HepG2 (cell line): Measurements from ENCODE around the gene ENTPD6. TPM values are rescaled to one million over a fixed set of nuclear protein-coding genes. Genes with fewer than 3 reads are reported as not detected.

ENCODE experiments used
- ATAC-seq: fragments of 200-7000 bp; cut with Tn5 transposase; 3 replicates; pipeline ENCODE4 v1.9.1; 2020; ENCODE audit warnings: mild to moderate bottlenecking, moderate library complexity
- BruUV-seq: library from RNA; stranded (reverse); fragments of 400-500 nt; replicated peaks from 2 replicates; lab custom pipeline; 2021; lab: Mats Ljungman, UMichigan
- CTCF ChIA-PET: fragments of 300-600 bp; formaldehyde crosslinking; extraction: SDS; loops from one replicate; lab custom pipeline; 2021; ENCODE audit warnings: low total read pairs, inconsistent platforms, low intra/inter-chr PET ratio; lab: Yijun Ruan, JAX
- POLR2A ChIA-PET: fragments of 350-600 bp; sonication (Branson Sonifier 250); formaldehyde crosslinking; loops from one replicate; lab custom pipeline; 2020; ENCODE audit warnings: antibody characterized with exemption, inconsistent platforms; lab: Yijun Ruan, JAX
- DNase-seq: peaks from one replicate; pipeline ENCODE4 v3.0.0-alpha.2; 2015; ENCODE audit warnings: low spot score
- FAIRE-seq: peaks from 3 replicates; lab custom pipeline; 2011; peaks lifted over from hg19 to GRCh38; lab: Jason Lieb, UNC
- H2AFZ ChIP-seq: one replicate; pipeline ENCODE4 v1.6.1; 2011; ENCODE audit warnings: low read length, inconsistent platforms
- H3K27ac ChIP-seq: fragments of 300-600 bp; 3 replicates; pipeline ENCODE4 v1.8.0; 2011; ENCODE audit warnings: mixed run types, mild to moderate bottlenecking, mixed read lengths, low read length, inconsistent platforms; ENCODE audit not compliant: insufficient read depth; ENCODE audit errors: extremely low read length
- H3K27me3 ChIP-seq, 2 experiments: fragments of 200-600 bp in 1 of 2; 2 replicates in 1 of 2; 3 replicates in 1 of 2; pipeline versions ENCODE4 v1.6.0 to v1.8.0; 2011; ENCODE audit warnings: low read length in 2 of 2, mild to moderate bottlenecking in 2 of 2, moderate library complexity in 2 of 2, inconsistent platforms in 1 of 2; ENCODE audit not compliant: insufficient read depth in 2 of 2, control insufficient read depth in 1 of 2
- H3K36me3 ChIP-seq, 2 experiments: fragments of 200-600 bp in 1 of 2; replicated peaks in 1 of 2; 2 replicates in 1 of 2; 3 replicates in 1 of 2; pipeline versions ENCODE4 v1.5.1 to v1.8.0; 2011; ENCODE audit warnings: low read length in 2 of 2, inconsistent platforms in 1 of 2; ENCODE audit not compliant: insufficient read depth in 2 of 2, control insufficient read depth in 1 of 2
- H3K4me1 ChIP-seq: 2 replicates; pipeline ENCODE4 v1.5.1; 2012; ENCODE audit warnings: low read length, inconsistent platforms; ENCODE audit not compliant: insufficient read depth
- H3K4me2 ChIP-seq: 2 replicates; pipeline ENCODE4 v1.6.0; 2011; ENCODE audit warnings: low read depth, low read length, inconsistent platforms
- H3K4me3 ChIP-seq, 3 experiments: fragments of 200-600 bp in 1 of 3; sonication (generic), shearing (Covaris generic) in 1 of 3; replicated peaks in 1 of 3; 2 replicates each; pipeline ENCODE4 v1.5.1; 2011 to 2016; ENCODE audit warnings: low read length in 3 of 3, inconsistent platforms in 2 of 3, low read depth in 2 of 3, mild to moderate bottlenecking in 2 of 3, control low read depth in 1 of 3, mixed read lengths in 1 of 3; ENCODE audit not compliant: insufficient read depth in 1 of 3
- H3K79me2 ChIP-seq: one replicate; pipeline ENCODE4 v1.6.1; 2011; ENCODE audit warnings: low read length, inconsistent platforms; ENCODE audit not compliant: insufficient read depth
- H3K9ac ChIP-seq: 2 replicates; pipeline ENCODE4 v1.6.0; 2011; ENCODE audit warnings: mild to moderate bottlenecking, low read depth, low read length, inconsistent platforms; ENCODE audit not compliant: insufficient read depth
- H3K9me3 ChIP-seq: 2 replicates; pipeline ENCODE4 v1.5.1; 2012; ENCODE audit warnings: mild to moderate bottlenecking, low read length
- H4K20me1 ChIP-seq: 2 replicates; pipeline ENCODE4 v1.6.0; 2011; ENCODE audit warnings: inconsistent platforms, mild to moderate bottlenecking, low read length, moderate library complexity; ENCODE audit not compliant: insufficient read depth
- EEA1 ChIP-seq: sonication (generic); formaldehyde crosslinking; IDR thresholded peaks from 2 replicates; pipeline ENCODE4 v1.5.1; 2020; ENCODE audit warnings: mild to moderate bottlenecking, missing genetic modification reagents, borderline replicate concordance
- GTF3A ChIP-seq: sonication (generic); formaldehyde crosslinking; conservative IDR thresholded peaks from 2 replicates; pipeline ENCODE4 v1.4.0; 2020; ENCODE audit warnings: mild to moderate bottlenecking, missing genetic modification reagents
- HNRNPL ChIP-seq: fragments of 200-400 bp; formaldehyde crosslinking; IDR thresholded peaks from 2 replicates; pipeline ENCODE4 v1.6.1; 2017; ENCODE audit warnings: mild to moderate bottlenecking, low read depth, low read length
- ISL2 ChIP-seq: sonication (generic); formaldehyde crosslinking; IDR thresholded peaks from 2 replicates; pipeline ENCODE4 v1.5.0; 2020; ENCODE audit warnings: missing genetic modification reagents
- MBD4 ChIP-seq: IDR thresholded peaks from 2 replicates; pipeline ENCODE4 v1.6.1; 2012; ENCODE audit warnings: low read length, inconsistent platforms, borderline replicate concordance
- TMF1 ChIP-seq: sonication (generic); formaldehyde crosslinking; IDR thresholded peaks from 2 replicates; pipeline ENCODE4 v1.8.1; 2022; ENCODE audit warnings: low read depth, missing genetic modification reagents
- ZNF598 ChIP-seq: sonication (generic); formaldehyde crosslinking; IDR thresholded peaks from 2 replicates; pipeline ENCODE4 v1.5.1; 2020; ENCODE audit warnings: mild to moderate bottlenecking, missing genetic modification reagents, borderline replicate concordance
- ZNF616 ChIP-seq: sonication (generic); formaldehyde crosslinking; IDR thresholded peaks from 2 replicates; pipeline ENCODE4 v1.5.0; 2020; ENCODE audit warnings: low read depth, mild to moderate bottlenecking, missing genetic modification reagents
- ZNF629 ChIP-seq: sonication (generic); formaldehyde crosslinking; conservative IDR thresholded peaks from 2 replicates; pipeline ENCODE4 v1.5.0; 2020; ENCODE audit warnings: missing genetic modification reagents
- ZSCAN31 ChIP-seq: sonication (generic); formaldehyde crosslinking; IDR thresholded peaks from 2 replicates; pipeline ENCODE4 v1.5.0; 2020; ENCODE audit warnings: low read depth, mild to moderate bottlenecking, missing genetic modification reagents
- WGBS: methylation state at CpG from one replicate; pipeline ENCODE4 v1.1.6; 2017; ENCODE audit warnings: low lambda C conversion rate; 5-methylcytosine and 5-hydroxymethylcytosine counted together
- in situ Hi-C: cut with HindIII; loops from 2 replicates; pipeline ENCODE4 v1.10.0; 2017; ENCODE audit warnings: low pct_unique_long_range_greater_than_20kb; ENCODE audit not compliant: extremely low pct_ligation_motif_present
- intact Hi-C: fragments of 100-400 bp; cut with micrococcal nuclease; formaldehyde crosslinking; loops from one replicate; pipeline ENCODE4 v1.10.0; 2022; ENCODE audit not compliant: unreplicated experiment
- polyA plus RNA-seq, 8 experiments: library from polyadenylated mRNA; depleted of rRNA in 3 of 8; stranded (reverse) in 7 of 8; unstranded in 1 of 8; fragments of >200 nt; fragmentation: Illumina TruSeq in 4 of 8; extraction: Trizol in 4 of 8; gene quantifications; 2 replicates each; pipeline versions ENCODE4 v1.2.1 to v1.2.3, GENCODE V29; 2011 to 2016; ENCODE audit warnings: low read depth in 4 of 8, missing spikeins in 1 of 8, mixed read lengths in 1 of 8; ENCODE audit not compliant: insufficient read depth in 1 of 8
- total RNA-seq, 5 experiments: library from RNA; depleted of rRNA; stranded (reverse); fragments of >200 nt; fragmentation: Illumina TruSeq; extraction: Trizol; gene quantifications; 2 replicates each; pipeline ENCODE4 v1.2.3, GENCODE V29; 2016; ENCODE audit warnings: low read depth in 1 of 5
- TF ChIP-seq, protein P1 (sequence below): sonication (generic); formaldehyde crosslinking; IDR thresholded peaks from 2 replicates; pipeline ENCODE4 v1.4.0; 2020; ENCODE audit warnings: missing genetic modification reagents, borderline replicate concordance

ENTPD6 gene
- total and polyA plus RNA-seq, 2 of the 13 experiments (the other 11 are each of a cell fraction or from before 2014, with no cell fraction given): 164 to 172 TPM

DNA sequence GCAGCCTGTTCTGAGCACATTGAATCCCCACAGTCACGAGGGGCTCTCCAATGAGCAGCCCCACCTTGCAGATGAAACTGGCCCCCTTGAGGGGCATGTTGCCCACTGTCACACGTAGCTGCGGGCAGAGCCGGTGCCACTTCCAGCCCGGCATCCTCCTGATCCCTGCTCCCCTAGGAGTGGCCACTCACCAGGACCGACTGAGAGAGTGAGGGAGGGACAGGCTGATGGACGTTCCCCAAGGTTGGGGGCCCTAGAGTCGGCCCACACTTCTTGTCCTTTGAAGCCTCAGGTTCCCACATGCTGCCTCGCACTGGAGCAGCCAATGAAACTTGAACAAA is 10.5 kb downstream of the ENTPD6 start:
- Histone ChIP-seq H3K9me3 (no peaks in the 10 kb centered on the region), H3K4me2 (no peak overlapping the region), H3K36me3 (peaks cover 15 to 19% of the 10 kb centered on the region in 2 experiments), H3K9ac (no peak overlapping the region), H2AFZ (no peak overlapping the region), H3K27ac (no peak overlapping the region), H3K4me3 (no peak overlapping the region), H3K4me1 (peaks cover 21% of the 10 kb centered on the region), H3K27me3 (no peaks in the 10 kb centered on the region), H3K79me2 (peaks cover 44% of the 10 kb centered on the region), H4K20me1 (0 out of 2 replicates have a peak, but pooled peaks cover under 1% of the 10 kb centered on the region)
- ChIA-PET CTCF (no interaction called here), POLR2A (interaction anchor here (1.3 kb wide), 1 partner anchor 41 kb away, joined by 3 read pairs; no protein-coding TSS in a partner anchor)
- no peak for TF ChIP-seq ZNF616 (CRISPR knock-in tag)
- no peak for TF ChIP-seq GTF3A (CRISPR knock-in tag)
- no peak for TF ChIP-seq MBD4
- no peak for TF ChIP-seq HNRNPL
- TF ChIP-seq ZNF598 (CRISPR knock-in tag): no peak
- no peak for TF ChIP-seq ZSCAN31 (CRISPR knock-in tag)
- in situ Hi-C loops (no loop called here), intact Hi-C loops (no loop called here)
- no TSS peak for BruUV-seq
- ATAC-seq (peak; percentile 13; the same call in 2 of the 3 replicates), DNase-seq (no peak), FAIRE-seq (no peak)
- WGBS: 92% methylated on average over 9 of the region's 9 CpGs

DNA sequence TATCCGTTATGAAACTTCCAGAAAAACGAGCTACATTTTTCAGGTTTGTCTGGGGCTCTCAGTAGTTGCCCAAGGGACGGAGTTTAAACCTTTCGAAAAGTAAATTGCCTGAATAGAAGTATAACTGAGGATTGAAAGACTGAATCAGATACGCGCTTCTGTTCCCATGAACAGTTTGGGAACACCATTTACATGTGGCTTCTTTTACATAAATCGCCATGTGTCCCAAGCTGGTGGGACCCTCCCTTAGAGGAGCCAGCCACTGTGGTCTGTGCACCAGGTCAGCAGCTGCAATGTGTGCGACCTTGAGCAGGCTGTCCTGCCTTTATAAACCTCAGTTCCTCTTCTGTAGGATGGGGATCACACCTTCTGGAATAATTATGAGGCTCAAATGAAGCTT is 11.0 kb downstream of the ENTPD6 start:
- CTCF ChIA-PET: no interaction called here
- peaks cover 16% of the 10 kb centered on the region for H3K4me1 ChIP-seq
- ATAC-seq: no peak
- no peak for FAIRE-seq
- no TSS peak for BruUV-seq
- H3K9ac ChIP-seq: no peak overlapping the region
- H3K4me2 ChIP-seq: no peak overlapping the region
- 98% methylated on average over 8 of the region's 8 CpGs for WGBS
- H3K79me2 ChIP-seq: peaks cover 39% of the 10 kb centered on the region
- DNase-seq: no peak
- no peaks in the 10 kb centered on the region for H3K27me3 ChIP-seq
- in situ Hi-C loops (no loop called here), intact Hi-C loops (no loop called here)
- POLR2A ChIA-PET: interaction anchor here (1.3 kb wide), 1 partner anchor 41 kb away, joined by 3 read pairs; no protein-coding TSS in a partner anchor
- H3K4me3 ChIP-seq: no peak overlapping the region
- no peaks in the 10 kb centered on the region for H4K20me1 ChIP-seq
- peaks cover 18 to 24% of the 10 kb centered on the region in 2 experiments for H3K36me3 ChIP-seq
- no peak overlapping the region for H3K27ac ChIP-seq
- H2AFZ ChIP-seq: no peak overlapping the region
- TF ChIP-seq EEA1 (CRISPR knock-in tag) (no peak), ZNF629 (0 out of 2 replicates have a peak, but pooled peaks have one; percentile 14), ISL2 (CRISPR knock-in tag) (no peak), TMF1 (CRISPR knock-in tag) (no peak)
- TF ChIP-seq, protein P1, sequence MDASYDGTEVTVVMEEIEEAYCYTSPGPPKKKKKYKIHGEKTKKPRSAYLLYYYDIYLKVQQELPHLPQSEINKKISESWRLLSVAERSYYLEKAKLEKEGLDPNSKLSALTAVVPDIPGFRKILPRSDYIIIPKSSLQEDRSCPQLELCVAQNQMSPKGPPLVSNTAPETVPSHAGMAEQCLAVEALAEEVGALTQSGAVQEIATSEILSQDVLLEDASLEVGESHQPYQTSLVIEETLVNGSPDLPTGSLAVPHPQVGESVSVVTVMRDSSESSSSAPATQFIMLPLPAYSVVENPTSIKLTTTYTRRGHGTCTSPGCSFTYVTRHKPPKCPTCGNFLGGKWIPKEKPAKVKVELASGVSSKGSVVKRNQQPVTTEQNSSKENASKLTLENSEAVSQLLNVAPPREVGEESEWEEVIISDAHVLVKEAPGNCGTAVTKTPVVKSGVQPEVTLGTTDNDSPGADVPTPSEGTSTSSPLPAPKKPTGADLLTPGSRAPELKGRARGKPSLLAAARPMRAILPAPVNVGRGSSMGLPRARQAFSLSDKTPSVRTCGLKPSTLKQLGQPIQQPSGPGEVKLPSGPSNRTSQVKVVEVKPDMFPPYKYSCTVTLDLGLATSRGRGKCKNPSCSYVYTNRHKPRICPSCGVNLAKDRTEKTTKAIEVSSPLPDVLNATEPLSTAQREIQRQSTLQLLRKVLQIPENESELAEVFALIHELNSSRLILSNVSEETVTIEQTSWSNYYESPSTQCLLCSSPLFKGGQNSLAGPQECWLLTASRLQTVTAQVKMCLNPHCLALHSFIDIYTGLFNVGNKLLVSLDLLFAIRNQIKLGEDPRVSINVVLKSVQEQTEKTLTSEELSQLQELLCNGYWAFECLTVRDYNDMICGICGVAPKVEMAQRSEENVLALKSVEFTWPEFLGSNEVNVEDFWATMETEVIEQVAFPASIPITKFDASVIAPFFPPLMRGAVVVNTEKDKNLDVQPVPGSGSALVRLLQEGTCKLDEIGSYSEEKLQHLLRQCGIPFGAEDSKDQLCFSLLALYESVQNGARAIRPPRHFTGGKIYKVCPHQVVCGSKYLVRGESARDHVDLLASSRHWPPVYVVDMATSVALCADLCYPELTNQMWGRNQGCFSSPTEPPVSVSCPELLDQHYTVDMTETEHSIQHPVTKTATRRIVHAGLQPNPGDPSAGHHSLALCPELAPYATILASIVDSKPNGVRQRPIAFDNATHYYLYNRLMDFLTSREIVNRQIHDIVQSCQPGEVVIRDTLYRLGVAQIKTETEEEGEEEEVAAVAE (CRISPR knock-in tag): no peak
- no peaks in the 10 kb centered on the region for H3K9me3 ChIP-seq
